Loucy (cell line): ENCODE measurements around the gene CACNA1D.

Source experiments
- CTCF ChIP-seq: fragments of 200-600 bp; sonication (generic); conservative IDR thresholded peaks from 2 replicates; pipeline ENCODE4 v1.5.1; 2014; ENCODE audit warnings: mild to moderate bottlenecking, antibody characterized with exemption, low read length
- EZH2phosphoT487 ChIP-seq: fragments of 200-600 bp; IDR thresholded peaks from 2 replicates; pipeline ENCODE4 v1.6.1; 2018; ENCODE audit warnings: antibody characterized with exemption, mild to moderate bottlenecking, moderate library complexity, borderline replicate concordance

- TF ChIP-seq CTCF: no peak
- no peak for TF ChIP-seq EZH2phosphoT487
Observed at GRCh38 chr3:53673722-53674350, 179.4 kb downstream of the CACNA1D start.
